Measurements from ENCODE around the gene LMAN2L.

GRCh38 chr2:96763511-96764252 is 23.8 kb upstream of the LMAN2L start:
- no peak for TF ChIP-seq EZH2 (IDR thresholded peaks at IDR 0.05; ENCODE audit: borderline replicate concordance, low read depth, low read length, poor library complexity, severe bottlenecking)
- TF ChIP-seq CTCF (conservative IDR thresholded peaks at IDR 0.05; ENCODE audit: low read depth, low read length) = peak; percentile 70

Measured in A673 (cell line).